ENCODE data around the gene SMCO2. TPM values are rescaled to one million over a fixed set of nuclear protein-coding genes. Genes with fewer than 3 reads are reported as not detected.

The SMCO2 gene
- total RNA-seq, 1 experiment from 2014 or later: 0.20 TPM

- H2BK20ac ChIP-seq (ENCODE audit: low read depth, low read length, poor library complexity, severe bottlenecking): no peak overlapping the region
- no peaks in the 10 kb centered on the region for H3K23me2 ChIP-seq (ENCODE audit: insufficient read length, low read depth, low read length, poor library complexity, severe bottlenecking)
- H4K8ac ChIP-seq (replicated peaks; ENCODE audit: insufficient read length, low read depth, low read length): no peak overlapping the region
- Mint-ChIP-seq H3K27ac (no peak overlapping the region), H3K36me3 (ENCODE audit: insufficient read depth in 1 of 3, low read depth in 3 of 3) (peaks cover 5 to 18% (median 17%) of the 10 kb centered on the region in 3 experiments; a peak in 6 of 7 replicates), H3K4me3 (no peak overlapping the region), H3K27me3 (ENCODE audit: low read depth) (no peaks in the 10 kb centered on the region; the same call in 1 of the 2 replicates), H3K9me3 (peaks cover 23 to 24% of the 10 kb centered on the region in 2 experiments), H3K4me1 (no peaks in the 10 kb centered on the region)
- H3K9me3 ChIP-seq (ENCODE audit: control insufficient read depth, low read depth, low read length): no peaks in the 10 kb centered on the region
- H2BK15ac ChIP-seq (ENCODE audit: low read depth, low read length): no peak overlapping the region
- no peak overlapping the region for H2AK5ac ChIP-seq (ENCODE audit: insufficient read length, low read length)
- H3K4ac ChIP-seq (ENCODE audit: low read depth, low read length): no peak overlapping the region
- no peaks in the 10 kb centered on the region for H3K79me2 ChIP-seq (ENCODE audit: insufficient read depth, low read length)
- no peak overlapping the region for H3K27ac ChIP-seq (ENCODE audit: insufficient read length, low read depth, low read length)
- H2BK120ac ChIP-seq (ENCODE audit: low read depth, low read length, poor library complexity, severe bottlenecking): no peak overlapping the region
- no peaks in the 10 kb centered on the region for H3K79me1 ChIP-seq (ENCODE audit: insufficient read depth, low read depth, low read length, poor library complexity, severe bottlenecking)
- no peaks in the 10 kb centered on the region for H3K27me3 ChIP-seq (ENCODE audit: insufficient read depth, low read length)
- no peak overlapping the region for H2AFZ ChIP-seq (ENCODE audit: low read length)
- H2BK12ac ChIP-seq (ENCODE audit: insufficient read length, low read depth, low read length): no peak overlapping the region
- H3K14ac ChIP-seq (ENCODE audit: insufficient read depth, low read length): no peak overlapping the region
- H3K4me1 ChIP-seq (ENCODE audit: insufficient read depth, low read length): no peaks in the 10 kb centered on the region
- H4K20me1 ChIP-seq (ENCODE audit: control insufficient read depth, insufficient read depth, insufficient read length): no peaks in the 10 kb centered on the region
- no peak overlapping the region for H3K9ac ChIP-seq (ENCODE audit: extremely low read depth, insufficient read length, low read length)
- H2BK5ac ChIP-seq (ENCODE audit: insufficient read length, low read length): no peak overlapping the region
- no peak for TF ChIP-seq CTCF (conservative IDR thresholded peaks at IDR 0.05)
- no peak overlapping the region for H3K23ac ChIP-seq (ENCODE audit: insufficient read length, low read depth, low read length)
- H4K91ac ChIP-seq (ENCODE audit: insufficient read length, low read depth, low read length): no peak overlapping the region
- H3K56ac ChIP-seq (ENCODE audit: insufficient read length, low read depth, low read length): no peak overlapping the region
- H4K5ac ChIP-seq (ENCODE audit: insufficient read length, low read depth, low read length): no peak overlapping the region
- DNase-seq: no peak
- H3K18ac ChIP-seq (ENCODE audit: insufficient read length, low read depth, low read length): no peak overlapping the region
- H3K4me2 ChIP-seq (ENCODE audit: insufficient read depth, insufficient read length, low read length): no peak overlapping the region
- H3T11ph ChIP-seq (ENCODE audit: low read length): no peak overlapping the region
Measured at GRCh38 chr12:27477049-27477448, 30.5 kb downstream of the SMCO2 start.
